GM21786 (cell line): ENCODE results near the gene CACNA2D1.
"Not testable (repeated sequence)": the region's sequence is repeated elsewhere in the genome, so short reads cannot be mapped to it uniquely, and the experiment has no call there.

Experiments
- ATAC-seq: cut with Tn5 transposase; IDR thresholded peaks from one replicate; pipeline ENCODE4 v1.9.1; 2021; ENCODE audit not compliant: unreplicated experiment

The CACNA2D1 gene

DNA sequence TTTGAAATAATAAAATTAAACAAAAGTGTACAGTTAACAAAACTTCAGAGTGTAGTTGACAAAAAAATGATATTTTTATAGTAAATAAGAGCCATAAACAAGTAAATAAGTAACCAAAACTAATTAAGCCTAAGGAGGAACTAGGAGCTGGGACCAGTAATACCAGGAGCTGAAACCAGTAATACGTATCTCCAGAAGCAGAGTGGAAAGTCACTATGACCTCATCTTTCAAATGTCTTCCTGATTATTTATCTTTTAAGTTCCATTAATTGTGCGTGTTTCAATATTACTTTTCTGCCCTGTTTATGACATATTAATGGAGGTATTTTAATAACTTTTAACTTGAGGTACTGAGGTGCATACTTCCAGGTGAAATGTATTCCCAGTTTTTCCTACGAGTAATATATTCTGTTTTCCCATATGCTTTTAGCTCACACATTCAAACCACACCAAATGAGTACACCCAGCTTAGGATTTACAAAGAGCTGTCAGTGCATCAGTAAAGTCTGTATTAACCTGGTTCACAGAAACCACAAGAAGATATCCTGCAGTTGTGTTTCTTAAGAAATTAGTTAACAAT, 390.0 kb downstream of the CACNA2D1 start:
- ATAC-seq: no peak

DNA sequence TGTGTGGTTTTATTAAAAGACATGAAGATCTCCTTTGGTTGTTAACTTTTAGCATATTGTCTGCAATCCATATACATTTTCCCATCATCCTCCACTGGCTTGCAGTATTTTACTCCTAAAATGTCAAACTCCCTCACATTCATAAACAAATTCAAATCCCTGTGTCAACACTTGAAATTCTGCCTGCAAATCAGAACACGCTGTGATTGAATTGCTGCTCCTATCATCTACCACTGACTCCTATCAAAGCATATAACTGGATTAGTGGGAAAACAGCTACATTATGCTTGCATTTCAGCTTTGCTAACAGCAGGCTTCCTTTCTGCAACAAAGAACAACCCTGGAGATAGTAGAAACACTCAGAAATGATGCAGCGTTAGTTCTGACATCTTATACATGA, 392.0 kb downstream of the CACNA2D1 start:
- no peak for ATAC-seq

DNA sequence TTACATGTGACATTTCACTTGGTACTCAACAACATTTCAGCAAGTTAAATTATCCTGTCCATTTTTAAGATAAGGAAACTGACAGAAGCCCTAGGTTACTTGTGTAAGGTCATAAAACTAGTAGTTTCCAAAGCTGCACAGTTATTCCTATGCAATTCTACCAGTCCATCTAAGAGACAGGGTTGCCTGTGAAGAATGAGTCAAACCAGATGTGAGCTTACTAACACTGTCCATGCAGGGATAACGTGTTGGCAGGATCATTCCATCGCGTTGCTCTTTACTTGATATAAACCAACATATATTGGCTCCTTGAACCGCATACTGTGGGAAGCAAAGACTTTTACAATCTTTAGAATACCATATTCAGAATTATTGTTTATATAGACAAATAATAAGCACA, 392.8 kb downstream of the CACNA2D1 start:
- ATAC-seq: no peak

DNA sequence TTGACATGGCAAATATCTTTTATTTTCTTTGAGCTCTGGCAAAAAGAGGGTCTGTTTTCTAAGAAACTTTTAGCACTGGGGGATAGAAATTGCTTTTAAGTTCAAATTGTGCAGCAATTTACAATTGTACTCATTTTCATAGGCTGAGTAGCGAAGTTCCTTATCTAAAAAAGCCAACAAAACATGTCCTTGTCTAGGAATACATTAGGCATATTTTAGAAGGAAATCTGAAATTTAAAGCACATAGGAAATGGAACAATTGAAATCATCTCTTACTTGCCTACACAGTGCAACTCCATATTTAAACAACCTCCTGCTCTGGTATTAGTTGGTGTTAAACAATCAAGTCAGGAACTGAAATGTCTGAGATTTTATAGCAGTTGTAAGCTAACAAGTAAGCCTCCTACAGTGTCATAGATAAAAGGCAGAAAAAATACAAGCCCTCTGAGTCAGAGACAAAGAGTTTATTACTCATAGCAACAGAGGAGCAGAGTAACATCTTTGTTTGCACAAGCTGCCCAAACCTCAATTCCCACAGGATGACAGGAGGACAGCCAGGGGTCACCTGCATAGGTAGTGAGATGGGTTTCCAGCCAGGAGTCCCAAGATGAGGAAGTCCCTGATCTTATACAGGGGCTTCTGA, 393.6 kb downstream of the CACNA2D1 start:
- ATAC-seq: no peak

DNA sequence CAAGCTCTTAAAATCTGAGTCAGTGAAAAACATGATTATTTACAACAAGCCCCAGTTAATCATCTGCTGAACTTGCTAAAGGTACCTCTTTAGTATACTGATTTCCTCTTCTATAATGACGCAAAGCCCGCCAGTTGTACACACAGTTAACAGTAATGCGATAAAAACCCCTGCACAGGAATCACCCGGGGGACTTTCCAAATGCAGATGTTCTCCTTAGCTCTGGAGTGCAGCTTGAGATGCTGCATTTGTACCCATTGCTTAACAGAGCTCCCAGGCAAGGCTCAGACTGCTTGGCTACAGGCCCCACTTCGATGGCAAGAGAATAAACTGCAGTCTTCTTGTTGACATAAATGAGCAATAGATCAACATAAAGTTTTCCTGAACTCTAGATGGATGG, 394.1 kb downstream of the CACNA2D1 start:
- no peak for ATAC-seq

DNA sequence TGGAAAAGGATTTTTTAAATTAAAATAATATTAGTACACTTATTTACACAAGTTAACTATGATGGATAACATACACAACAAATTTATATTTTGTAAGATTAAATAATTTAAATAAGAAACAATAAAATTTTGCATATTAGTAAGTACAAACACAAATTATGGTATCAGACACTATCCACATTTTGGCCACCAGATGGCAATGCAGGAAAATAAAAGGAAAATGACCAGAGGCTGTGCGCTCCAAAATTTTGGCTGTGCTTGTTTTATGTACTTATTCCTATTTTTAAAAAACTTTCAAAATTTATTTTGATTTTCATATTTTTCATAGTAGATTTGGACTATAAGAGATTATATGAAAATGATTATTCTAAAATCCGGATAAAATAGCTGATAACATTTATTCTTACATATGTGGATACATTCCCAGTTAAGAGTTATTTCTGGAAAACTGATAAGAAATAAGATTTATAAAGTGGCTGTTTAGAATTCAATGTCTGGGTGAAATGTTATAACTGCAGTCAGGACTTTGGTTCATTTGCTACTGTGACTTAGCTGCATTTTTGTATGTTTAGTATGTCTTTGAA, 399.0 kb downstream of the CACNA2D1 start:
- ATAC-seq: no peak

DNA sequence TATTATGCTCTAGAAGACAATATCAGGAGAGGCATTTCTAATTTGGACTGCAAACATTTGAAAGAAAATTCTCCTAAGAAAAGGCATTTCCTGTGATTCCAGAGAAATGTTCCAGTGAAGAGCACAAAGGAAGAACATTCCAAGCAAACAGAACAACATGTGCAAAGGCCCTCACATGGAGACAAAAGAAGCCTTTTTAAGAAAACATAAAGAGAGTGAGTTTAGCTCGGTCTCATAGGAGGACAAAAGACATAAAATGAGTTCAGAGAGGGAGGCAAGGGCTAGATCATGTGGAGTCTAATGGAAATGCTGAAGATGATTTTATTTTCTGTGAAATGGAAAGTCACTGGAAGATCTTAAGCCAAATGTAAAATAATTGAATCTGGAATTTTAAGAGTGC, 404.0 kb downstream of the CACNA2D1 start:
- no peak for ATAC-seq

DNA sequence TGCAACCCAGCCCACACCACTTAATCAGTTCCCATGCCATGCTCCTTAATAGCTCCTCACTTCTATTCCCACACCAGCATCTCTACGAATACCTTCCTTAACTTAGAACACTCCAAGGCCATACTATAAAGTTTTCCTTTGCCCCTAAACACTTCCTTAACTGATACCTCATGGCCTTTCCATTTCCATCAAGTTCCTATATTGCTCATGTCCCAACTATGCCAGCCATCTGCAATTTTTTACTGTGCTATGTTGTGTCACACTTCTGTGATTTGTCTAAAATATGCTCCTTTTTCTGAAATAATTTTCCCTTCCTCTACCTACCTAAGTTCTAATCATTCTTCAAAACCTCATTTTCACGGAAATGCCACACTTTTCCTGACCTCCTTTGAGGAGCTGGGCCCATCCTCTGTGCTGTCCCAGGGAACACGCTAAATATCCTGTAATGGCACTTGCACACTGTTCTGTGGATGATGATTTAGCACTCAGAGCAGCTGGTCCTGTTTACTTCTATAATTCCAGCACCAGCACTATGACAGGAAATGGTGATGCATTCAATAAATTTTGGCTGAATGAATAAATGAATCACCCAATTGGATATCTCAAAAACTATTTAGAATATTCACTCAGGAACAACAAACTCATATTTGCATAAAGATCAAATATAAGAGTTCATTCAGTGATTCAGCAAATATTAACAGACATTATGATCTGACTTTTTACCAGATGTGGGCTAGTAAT, 407.3 kb downstream of the CACNA2D1 start:
- no peak for ATAC-seq

DNA sequence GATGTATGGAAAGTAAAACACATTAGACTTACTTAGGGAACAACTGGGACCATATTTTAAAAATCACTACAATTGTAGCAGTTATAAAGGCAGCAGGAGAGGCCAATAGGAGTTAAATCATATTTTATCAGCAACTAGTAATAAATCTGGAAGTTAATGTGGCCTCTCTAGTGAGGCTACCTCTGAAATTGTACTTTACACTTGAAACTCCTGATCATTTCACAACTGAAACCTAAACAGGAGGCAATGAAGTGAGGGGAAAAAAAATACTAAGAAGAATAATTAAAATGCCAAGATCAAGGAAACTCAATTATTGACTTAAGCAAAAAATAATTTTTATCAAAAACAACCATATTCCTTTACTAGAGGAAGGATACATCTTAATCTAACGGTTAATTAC, 408.1 kb downstream of the CACNA2D1 start:
- no peak for ATAC-seq

DNA sequence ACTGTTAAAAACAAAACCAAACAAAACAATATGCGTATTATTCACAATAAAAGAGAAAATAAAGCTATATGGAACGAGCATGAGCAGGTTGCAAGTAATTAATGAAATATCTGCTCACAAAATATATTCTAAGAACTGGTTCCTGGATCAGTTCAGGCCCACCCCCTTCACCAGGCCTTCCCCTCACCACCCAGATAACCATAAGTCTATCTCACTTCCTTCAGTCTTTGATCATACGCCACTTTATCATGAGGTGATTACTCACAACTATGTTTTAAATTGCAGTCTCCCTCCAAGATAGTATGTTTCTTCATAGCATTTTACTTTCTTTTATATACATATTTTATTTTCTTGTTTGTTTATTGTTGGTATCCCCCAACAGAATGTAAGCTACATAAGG, 410.7 kb downstream of the CACNA2D1 start:
- no peak for ATAC-seq

DNA sequence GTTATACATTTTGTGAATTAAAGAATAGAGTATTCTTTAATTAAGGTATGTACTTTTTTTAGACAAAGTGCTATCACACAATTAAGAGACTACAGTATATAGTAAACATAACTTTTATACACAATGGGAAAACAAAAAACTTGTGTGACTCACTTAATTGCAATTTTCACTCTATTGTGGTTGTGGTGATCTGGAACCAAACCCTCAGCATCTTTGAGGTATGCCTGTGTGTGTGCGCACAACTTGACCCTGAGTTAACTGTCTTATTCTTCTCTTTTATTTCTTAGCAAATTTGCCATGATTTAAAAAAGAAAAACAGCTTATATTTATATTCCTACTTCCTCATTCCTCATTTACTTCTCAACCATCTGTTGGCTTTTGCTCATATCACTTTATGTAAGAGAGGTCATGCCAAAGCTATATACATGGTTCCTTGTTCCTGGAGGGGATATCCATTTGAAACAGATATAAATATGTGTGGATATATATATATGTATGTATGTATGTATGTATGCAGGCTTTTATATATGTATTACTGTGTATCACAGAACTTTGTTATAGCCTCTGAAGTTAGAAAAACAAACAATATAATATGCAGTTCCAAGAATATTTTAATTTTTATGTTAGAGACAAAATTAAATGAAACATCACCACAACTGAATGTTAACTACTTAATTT, 414.2 kb downstream of the CACNA2D1 start:
- no peak for ATAC-seq

DNA sequence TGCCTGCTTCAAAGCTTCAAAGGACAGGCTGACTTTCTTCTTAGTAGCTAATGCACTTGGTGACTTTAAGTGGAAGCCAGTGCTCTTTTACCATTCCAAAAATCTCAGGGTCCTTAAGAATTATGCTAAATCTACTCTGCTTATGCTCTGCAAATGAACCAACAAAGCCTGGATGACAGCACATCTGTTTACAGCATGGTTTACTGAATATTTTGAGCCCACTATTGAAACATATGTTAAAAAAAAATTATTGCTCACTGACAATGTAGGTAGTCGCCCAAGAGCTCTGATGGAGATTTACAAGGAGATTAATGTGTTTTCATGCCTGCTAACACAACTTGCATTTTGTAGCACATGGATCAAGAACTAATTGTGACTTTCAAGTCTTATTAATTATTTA, 415.5 kb downstream of the CACNA2D1 start:
- no peak for ATAC-seq

DNA sequence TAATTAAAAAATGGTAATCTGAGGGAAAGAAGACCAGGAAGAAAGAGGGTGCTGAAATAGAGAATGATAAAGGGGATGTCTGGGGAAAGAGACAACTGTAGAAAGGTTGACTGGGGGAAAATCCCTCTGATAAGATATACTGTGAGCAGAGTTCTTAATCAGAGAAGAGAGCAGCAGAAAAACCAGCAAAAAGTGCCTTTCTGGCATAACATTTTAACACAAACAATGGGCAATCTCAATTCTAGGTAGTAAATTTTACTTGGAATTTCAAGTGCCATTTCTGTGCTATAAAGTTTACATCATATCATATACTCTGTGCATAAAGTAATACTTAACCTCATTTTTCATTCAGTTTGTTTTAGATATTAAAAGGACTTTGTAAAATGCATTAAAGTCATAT, 421.9 kb downstream of the CACNA2D1 start:
- ATAC-seq: no peak

DNA sequence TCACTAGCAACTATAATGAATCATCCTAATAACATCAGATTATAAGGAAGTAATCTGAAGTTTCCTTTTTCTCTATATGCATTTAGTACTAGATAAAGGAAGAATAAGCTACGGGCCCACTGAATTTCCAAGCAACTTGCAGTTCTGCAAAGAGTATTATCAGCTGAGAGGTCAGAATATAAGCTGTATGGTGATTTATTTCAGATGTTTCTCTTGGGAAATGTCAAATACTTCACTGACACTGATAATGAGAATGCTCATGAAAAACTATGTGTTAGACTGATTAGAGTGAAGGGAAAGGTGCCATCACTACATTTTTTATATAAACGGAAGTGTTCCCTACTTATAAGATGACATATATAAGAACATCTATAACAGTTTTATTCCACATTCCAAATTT, 422.5 kb downstream of the CACNA2D1 start:
- no peak for ATAC-seq

DNA sequence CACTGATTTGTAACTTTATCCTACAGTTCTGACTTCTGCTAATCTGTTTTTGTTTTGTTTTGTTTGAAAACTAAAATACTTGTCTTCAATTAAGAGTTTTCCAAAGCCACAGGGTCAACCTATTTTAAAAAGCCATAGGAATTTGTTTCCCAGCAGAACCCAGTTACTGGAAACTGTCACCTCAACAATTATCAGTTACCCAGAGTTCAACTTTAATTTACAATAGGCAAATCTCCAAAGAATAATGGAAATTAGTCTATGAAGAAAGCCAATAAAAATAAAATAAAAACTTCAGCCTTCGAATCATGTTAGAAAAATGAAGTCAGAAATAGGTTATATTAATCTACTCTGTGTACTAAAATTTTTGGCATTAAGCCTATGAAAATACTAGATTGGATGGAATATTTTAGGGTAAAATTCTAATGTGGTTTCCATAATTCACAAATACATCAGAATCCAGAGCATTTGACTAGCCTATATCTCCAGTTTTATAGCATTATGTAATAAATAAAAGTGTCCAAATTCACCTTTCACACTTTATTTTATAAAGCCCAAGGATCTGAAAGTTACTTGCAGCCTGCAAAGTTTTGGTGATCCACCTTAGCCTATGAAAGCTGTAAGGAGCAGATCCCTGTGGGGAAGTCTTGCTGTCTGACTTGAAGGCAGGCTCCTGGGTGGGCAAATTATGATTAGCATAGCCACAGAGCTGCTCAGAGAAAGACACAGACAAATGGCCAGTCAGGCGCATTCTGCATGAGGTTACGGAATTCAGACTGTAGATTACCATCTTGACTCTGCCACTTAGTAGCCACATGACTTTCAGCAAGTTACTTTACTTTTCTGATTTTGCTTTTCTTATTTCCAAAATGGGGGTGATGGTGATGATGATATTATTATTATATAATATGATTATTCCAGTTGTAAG, 423.8 kb downstream of the CACNA2D1 start:
- ATAC-seq: no peak

DNA sequence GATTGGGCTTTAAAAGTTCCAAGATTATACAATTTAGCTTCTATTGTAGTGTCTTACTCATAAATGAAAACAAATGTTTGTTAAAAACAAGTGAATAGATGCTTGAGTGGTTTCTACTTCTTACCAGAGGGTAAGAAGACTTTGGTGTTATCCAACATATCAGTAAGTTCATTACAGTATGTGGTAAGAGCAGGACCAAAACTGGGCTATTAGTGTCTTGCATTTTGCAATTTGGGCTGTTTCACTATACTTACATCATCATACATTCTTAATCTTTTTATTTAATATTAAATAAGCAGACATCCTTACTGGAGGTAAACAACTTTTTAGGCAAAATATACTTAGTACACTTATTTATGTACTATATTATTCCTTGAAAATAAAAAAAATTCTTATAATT, 425.4 kb downstream of the CACNA2D1 start:
- ATAC-seq: no peak

DNA sequence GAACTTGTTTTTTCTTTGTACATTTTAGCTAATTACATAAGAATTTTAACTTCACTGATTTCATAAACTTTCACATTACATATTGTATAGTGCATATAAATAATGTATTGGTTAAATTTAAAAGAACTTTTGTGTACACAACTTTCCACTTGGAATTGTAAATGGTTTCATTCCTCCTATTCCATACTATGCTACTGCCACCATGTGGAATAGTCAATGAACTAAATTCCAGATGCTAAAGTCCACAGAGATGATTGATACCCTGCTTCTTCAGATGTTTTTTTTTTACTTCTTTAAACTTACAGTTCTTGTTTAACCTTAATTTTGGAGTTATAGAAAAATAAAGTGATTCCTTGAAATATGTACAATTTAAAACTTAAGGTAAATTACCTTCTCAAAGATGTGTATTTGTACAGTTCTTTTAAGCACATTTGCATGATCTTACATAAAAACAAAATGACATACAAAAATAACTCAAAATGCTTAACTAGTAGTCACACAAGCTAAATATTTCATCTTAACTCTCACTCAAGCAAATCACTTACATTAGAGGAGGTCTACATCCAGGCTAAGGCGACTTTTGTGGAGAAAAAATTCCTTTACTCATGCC, 426.1 kb downstream of the CACNA2D1 start:
- ATAC-seq: no peak

DNA sequence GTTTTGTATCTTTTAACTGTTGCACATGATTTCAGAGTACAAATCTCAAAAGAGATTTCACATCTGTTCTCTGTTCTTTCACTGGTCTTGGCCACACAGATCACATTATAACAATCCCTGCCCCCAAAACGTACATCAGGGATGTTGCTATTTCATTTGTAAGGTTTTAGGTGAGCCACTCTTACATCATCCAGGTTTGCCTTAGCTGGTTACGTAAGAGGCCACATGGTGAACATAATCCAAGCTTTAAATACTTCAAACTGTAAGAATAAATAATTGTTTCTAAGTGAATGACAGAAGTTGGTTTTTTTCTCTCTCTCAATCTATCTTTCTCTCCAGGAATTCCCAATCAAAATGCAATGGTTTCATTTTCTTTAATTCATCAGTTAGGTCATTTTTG, 427.8 kb downstream of the CACNA2D1 start:
- no peak for ATAC-seq

DNA sequence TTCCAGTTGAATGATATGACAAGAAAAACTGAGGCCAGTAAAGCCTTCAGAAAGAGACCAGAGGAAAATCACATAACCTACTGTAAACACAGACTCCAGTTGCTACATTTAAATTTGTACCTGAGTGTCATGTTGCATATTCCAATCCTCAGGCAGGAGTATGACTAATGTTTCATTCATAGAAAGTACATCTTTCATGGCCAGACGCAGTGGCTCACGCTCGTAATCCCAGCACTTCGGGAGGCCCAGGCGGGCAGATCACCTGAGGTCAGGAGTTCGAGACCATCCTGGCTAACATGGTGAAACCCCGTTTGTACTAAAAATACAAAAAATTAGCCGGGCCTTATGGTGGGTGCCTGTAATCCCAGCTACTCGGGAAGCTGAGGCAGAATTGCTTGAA, 429.0 kb downstream of the CACNA2D1 start:
- ATAC-seq: not testable (repeated sequence)

DNA sequence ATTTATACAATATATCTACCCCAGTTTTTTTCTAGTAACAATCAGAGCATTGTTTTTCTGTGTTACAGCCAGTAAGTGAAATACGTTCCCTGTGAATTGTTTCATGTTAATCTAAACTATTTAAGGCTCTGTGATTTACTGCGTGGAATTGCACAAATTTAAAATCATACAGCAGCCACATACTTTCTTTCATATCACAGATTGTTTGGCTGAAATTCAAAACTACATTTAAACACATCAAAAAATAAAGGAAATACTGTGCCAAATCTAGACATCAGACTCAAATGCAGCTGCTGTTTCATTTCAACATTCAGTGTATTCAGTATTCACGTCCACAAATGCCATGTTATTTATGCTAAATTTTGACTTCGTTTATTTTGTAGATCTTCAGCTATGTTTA, 431.1 kb downstream of the CACNA2D1 start:
- no peak for ATAC-seq
